Heart right ventricle (tissue), 16 donors: ENCODE measurements around the gene GDPD5. TPM values are rescaled to one million over a fixed set of nuclear protein-coding genes. Genes with fewer than 3 reads are reported as not detected.

Source experiments
- ATAC-seq, 8 donors: fragments of 200-7000 bp; cut with Tn5 transposase; one replicate each; pipeline ENCODE4 v1.9.1; 2020; ENCODE audit warnings: mild to moderate bottlenecking in 8 of 8, moderate library complexity in 8 of 8, moderate number of reproducible peaks in 1 of 8
- DNase-seq, 2 donors: peaks; one replicate each; pipeline ENCODE4 v3.0.0-alpha.2; 2020
- H3K27ac ChIP-seq, 10 donors: fragments of 200-600 bp; sonication (generic) in 2 of 10; one replicate each; pipeline versions ENCODE4 v1.5.0 to v1.8.0; 2020 to 2022; ENCODE audit warnings: mild to moderate bottlenecking in 3 of 10
- H3K27me3 ChIP-seq, 7 donors: fragments of 200-600 bp; one replicate each; pipeline ENCODE4 v1.8.0; 2021 to 2022; ENCODE audit warnings: mild to moderate bottlenecking in 2 of 7
- H3K36me3 ChIP-seq, 9 donors: fragments of 200-600 bp; sonication (generic) in 1 of 9; one replicate each; pipeline versions ENCODE4 v1.5.0 to v1.8.0; 2020 to 2022; ENCODE audit warnings: mild to moderate bottlenecking in 2 of 9
- H3K4me1 ChIP-seq, 9 donors: fragments of 200-600 bp; sonication (generic) in 1 of 9; one replicate each; pipeline versions ENCODE4 v1.5.0 to v1.8.0; 2020 to 2022; ENCODE audit warnings: mild to moderate bottlenecking in 4 of 9
- H3K4me3 ChIP-seq, 10 donors: fragments of 200-600 bp; sonication (generic) in 2 of 10; one replicate each; pipeline versions ENCODE4 v1.5.0 to v1.8.0; 2020 to 2022; ENCODE audit warnings: mild to moderate bottlenecking in 7 of 10, moderate library complexity in 2 of 10
- H3K9me3 ChIP-seq, 11 donors: fragments of 200-600 bp in 10 of 11; sonication (generic) in 2 of 11; one replicate each; pipeline versions ENCODE4 v1.5.0 to v1.8.0; 2013 to 2022; ENCODE audit warnings: mild to moderate bottlenecking in 2 of 11, control low read depth in 1 of 11, moderate library complexity in 1 of 11
- WGBS, 2 donors: extraction: QIAGEN DNeasy Blood & Tissue Kit; methylation state at CpG; one replicate each; pipeline ENCODE4 v1.1.7; 2013; ENCODE audit warnings: inconsistent platforms in 1 of 2; 5-methylcytosine and 5-hydroxymethylcytosine counted together
- intact Hi-C, 10 donors: fragments of 100-400 bp; cut with DNase I; formaldehyde crosslinking; loops; one replicate each; pipeline versions ENCODE4 v1.11.1 to v1.14.2; 2022
- polyA plus RNA-seq, 2 donors: library from polyadenylated mRNA; stranded (reverse); fragments of 200-250 nt; gene quantifications; one replicate each; pipeline ENCODE4 v1.2.3, GENCODE V29; 2013
- total RNA-seq, 10 donors: library from RNA; stranded (reverse); fragmentation: NEBNext Ultra II Directional in 3 of 10; extraction: Animal tissue kit (Norgen Biotek cat#: 25700) in 3 of 10; gene quantifications; one replicate each; pipeline versions ENCODE4 v1.2.1 to v1.2.4, GENCODE V29; 2021 to 2023
- TF ChIP-seq, protein P1 (sequence below), 9 donors: fragments of 200-600 bp; sonication (generic) in 2 of 9; IDR thresholded peaks; one replicate each; pipeline versions ENCODE4 v1.5.0 to v1.8.0; 2021 to 2022; ENCODE audit warnings: antibody characterized with exemption in 9 of 9, mild to moderate bottlenecking in 5 of 9, moderate library complexity in 1 of 9
- donor health status: Arrhythmogenic right ventricular cardiomyopathy.
- donor health status: ischemic (EF 13 %, LVEDD 7.1; RV severe dilation, severe dysfunction).
- donor health status: healthy with polysubstance abuse.
- donor health status: DM: no; HTN: yes; CAD: no.
- donor health status: DM: no; HTN: no; CAD: no.
- donor health status: ischemic (EF 25% LVEDD 6.9; RV normal size, moderate dysfunction).
- donor health status: ischemic (EF 25% LVEDD 5.7; RV mildly dilated, moderate dysfunction).
- donor health status: healthy.
- donor health status: DM: yes; HTN: yes; CAD: no.
- donor health status: Ischemic cardiomyopathy.
- donor health status: ischemic (EF 35%, LVEDD 5.7; RV mildly dilated, moderate dysfunction).
- donor health status: nonischemic (EF 11% LVEDD 7.7; RV severe dilation, severe dysfunction).
- donor health status: DM: yes; HTN: yes; CAD: no.
- donor health status: PGD.
- donor health status: ischemic (EF 29% LVEDD 5.4; RV normal size, mild dysfunction).
- donor health status: nonischemic (EF 23%, LVEDD 6.1; RV moderate dilation, normal function).

Gene GDPD5
- total and polyA plus RNA-seq, 12 donors: 3.3 to 10.3 (median 4.1) TPM

DNA sequence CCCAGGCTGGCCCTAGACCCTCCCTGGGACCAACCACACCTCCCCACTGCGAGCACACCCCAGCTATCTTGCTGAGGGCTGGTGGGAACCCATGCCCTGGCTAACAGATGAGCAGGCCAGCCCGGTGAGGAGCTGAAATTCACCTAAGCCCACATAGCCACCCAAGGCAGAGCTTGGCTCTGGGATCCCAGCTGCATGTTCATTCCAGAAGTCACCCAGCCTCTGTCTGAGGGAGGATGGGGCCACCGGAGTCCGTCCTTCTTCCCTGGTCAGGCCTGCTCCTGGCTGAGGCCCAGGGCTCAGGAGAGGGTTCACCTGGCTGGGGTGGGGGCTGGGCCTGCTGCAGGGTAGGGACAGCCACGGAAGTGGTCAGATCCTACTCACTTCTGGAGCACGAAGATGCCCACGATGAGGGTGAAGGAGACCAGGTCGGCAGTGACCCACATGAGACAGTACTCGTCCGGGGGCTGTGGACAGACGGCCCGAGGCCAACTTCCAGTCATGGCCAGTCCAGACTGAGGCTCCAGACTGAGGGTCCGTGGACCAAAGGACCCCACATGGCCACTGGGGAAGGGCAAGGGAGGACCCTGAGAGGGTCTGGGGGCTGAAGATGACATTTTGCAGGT lies 86.1 kb downstream of the GDPD5 start:
- H3K27ac ChIP-seq: no peak overlapping the region
- peaks cover 0 to 6% (median 0%) of the 10 kb centered on the region in 9 donors for H3K36me3 ChIP-seq
- H3K4me3 ChIP-seq: no peak overlapping the region
- no peak for ATAC-seq
- TF ChIP-seq, protein P1, sequence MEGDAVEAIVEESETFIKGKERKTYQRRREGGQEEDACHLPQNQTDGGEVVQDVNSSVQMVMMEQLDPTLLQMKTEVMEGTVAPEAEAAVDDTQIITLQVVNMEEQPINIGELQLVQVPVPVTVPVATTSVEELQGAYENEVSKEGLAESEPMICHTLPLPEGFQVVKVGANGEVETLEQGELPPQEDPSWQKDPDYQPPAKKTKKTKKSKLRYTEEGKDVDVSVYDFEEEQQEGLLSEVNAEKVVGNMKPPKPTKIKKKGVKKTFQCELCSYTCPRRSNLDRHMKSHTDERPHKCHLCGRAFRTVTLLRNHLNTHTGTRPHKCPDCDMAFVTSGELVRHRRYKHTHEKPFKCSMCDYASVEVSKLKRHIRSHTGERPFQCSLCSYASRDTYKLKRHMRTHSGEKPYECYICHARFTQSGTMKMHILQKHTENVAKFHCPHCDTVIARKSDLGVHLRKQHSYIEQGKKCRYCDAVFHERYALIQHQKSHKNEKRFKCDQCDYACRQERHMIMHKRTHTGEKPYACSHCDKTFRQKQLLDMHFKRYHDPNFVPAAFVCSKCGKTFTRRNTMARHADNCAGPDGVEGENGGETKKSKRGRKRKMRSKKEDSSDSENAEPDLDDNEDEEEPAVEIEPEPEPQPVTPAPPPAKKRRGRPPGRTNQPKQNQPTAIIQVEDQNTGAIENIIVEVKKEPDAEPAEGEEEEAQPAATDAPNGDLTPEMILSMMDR (IDR thresholded peaks at IDR 0.05): no peak
- H3K27me3 ChIP-seq: no peaks in the 10 kb centered on the region
- DNase-seq: no peak
- WGBS, 2 donors: 86 to 88% methylated on average over 13 of the region's 13 CpGs
- no peaks in the 10 kb centered on the region for H3K9me3 ChIP-seq
- H3K4me1 ChIP-seq: peaks cover 0 to 7% (median 0%) of the 10 kb centered on the region in 9 donors
- intact Hi-C loops: loop anchor here in 2 of 10 donors (10.0 kb wide), 1 partner anchor 45 kb away; the partner anchor contains the start of gene RPS3 (in 2 of the 2)

DNA sequence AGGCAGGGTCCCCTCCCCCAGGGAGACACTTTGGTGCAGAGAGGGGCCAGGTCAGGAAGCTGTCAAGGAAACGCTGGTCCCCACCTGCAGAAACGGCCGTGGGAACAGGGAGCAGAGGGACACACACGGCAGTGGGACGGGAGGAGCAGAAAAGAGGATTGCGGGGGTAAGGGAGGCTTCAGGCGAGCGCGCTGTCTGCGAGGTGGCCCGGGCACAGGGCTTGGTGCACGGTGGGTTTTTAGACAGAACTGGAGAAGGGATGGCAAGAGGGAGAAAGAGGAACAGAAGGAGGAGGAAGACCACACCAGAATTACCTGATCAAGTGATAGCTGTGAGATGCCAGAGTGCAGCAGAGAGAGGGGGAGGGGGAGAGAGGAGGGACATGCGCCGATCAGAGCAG lies 86.7 kb downstream of the GDPD5 start:
- WGBS, 2 donors: 79 to 80% methylated on average over 14 of the region's 14 CpGs
- H3K36me3 ChIP-seq: peaks cover 0 to 7% (median 0%) of the 10 kb centered on the region in 9 donors
- no peak overlapping the region for H3K27ac ChIP-seq
- H3K9me3 ChIP-seq: no peaks in the 10 kb centered on the region
- ATAC-seq (no peak), DNase-seq (no peak)
- peaks cover 0 to 7% (median 0%) of the 10 kb centered on the region in 9 donors for H3K4me1 ChIP-seq
- peaks cover 0 to 2% (median 0%) of the 10 kb centered on the region in 7 donors for H3K27me3 ChIP-seq
- H3K4me3 ChIP-seq: no peak overlapping the region
- TF ChIP-seq, protein P1 (IDR thresholded peaks at IDR 0.05): no peak
- intact Hi-C loops: no loop called here

DNA sequence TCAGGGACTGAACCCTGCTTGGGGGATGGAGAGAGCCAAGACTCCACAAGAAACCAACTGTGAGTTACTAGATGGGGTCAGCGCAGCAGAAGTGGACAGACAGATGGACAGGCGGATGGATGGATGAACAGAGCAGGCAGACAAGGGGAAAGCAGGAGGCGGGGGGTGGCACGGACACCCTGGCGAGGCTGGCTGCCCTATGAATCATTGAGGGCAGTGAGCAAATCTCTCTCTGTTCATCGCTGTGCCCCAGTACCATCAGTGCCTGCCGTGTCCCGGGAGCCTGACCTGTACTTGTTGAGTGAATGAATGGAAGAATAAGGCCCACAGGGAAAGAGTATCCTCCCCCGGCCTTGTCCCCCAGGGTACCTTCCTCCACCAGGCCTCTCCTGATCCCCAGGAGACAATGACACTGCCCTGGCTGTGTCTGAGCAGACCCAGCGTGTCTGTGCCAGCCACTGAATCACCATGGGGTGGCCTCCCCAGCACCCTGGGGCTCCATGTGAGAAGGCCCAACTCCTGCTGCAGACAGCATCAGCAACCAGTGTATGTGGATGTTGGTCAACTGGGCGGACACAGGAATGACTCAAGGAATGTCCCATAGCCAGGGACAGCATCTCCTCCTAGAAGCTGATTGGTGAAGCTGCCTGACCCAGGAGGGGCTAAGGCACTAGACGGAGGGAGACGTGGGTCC lies 87.6 kb downstream of the GDPD5 start:
- 90 to 91% methylated on average over 13 of the region's 13 CpGs for WGBS, 2 donors
- DNase-seq: no peak
- intact Hi-C loops: no loop called here

DNA sequence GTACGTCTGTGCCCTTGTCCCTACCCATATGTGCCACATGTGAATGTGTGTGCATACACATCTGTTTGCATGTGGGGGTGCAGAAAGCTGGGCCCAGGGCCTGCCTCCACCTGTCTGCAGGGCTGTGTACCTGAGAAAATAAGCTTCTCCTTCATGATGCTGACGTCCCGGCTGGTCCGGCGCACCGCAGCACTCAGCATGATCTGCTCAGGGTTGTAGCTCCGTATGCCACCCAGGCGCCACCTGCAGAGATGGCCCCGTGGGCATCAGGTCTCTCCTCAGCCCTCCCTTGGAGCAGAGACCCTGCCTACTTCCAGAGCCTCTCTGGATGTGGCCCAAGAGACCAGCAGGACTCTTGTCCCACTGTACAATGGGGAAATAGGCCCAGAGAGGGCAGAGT lies 88.9 kb downstream of the GDPD5 start:
- ATAC-seq: no peak
- H3K36me3 ChIP-seq: peaks cover 0 to 7% (median 0%) of the 10 kb centered on the region in 9 donors
- TF ChIP-seq, protein P1 (IDR thresholded peaks at IDR 0.05): no peak
- H3K9me3 ChIP-seq: no peaks in the 10 kb centered on the region
- H3K4me1 ChIP-seq: peaks cover 0 to 7% (median 0%) of the 10 kb centered on the region in 9 donors
- intact Hi-C loops: no loop called here
- no peak for DNase-seq
- no peak overlapping the region for H3K4me3 ChIP-seq
- H3K27me3 ChIP-seq: peaks cover 0 to 21% (median 8%) of the 10 kb centered on the region in 7 donors
- 92 to 93% methylated on average over 9 of the region's 9 CpGs for WGBS, 2 donors
- no peak overlapping the region for H3K27ac ChIP-seq

More for the DNA sequence above, 87.6 kb downstream of the GDPD5 start:
- Histone ChIP-seq H3K4me1 (peaks cover 0 to 7% (median 0%) of the 10 kb centered on the region in 9 donors), H3K9me3 (no peaks in the 10 kb centered on the region), H3K27ac (no peak overlapping the region), H3K4me3 (no peak overlapping the region), H3K27me3 (peaks cover 0 to 8% (median under 1%) of the 10 kb centered on the region in 7 donors), H3K36me3 (peaks cover 0 to 7% (median 0%) of the 10 kb centered on the region in 9 donors)
- TF ChIP-seq, protein P1 (IDR thresholded peaks at IDR 0.05): no peak
- no peak for ATAC-seq
